Ovary (tissue), 10 donors: ENCODE results near the gene DNLZ. TPM values are rescaled to one million over a fixed set of nuclear protein-coding genes. Genes with fewer than 3 reads are reported as not detected.
A peak's percentile ranks its signal among the peaks of the same experiment; 100 is the strongest.

Experiments used
- DNase-seq, 5 donors: peaks; one replicate each; pipeline ENCODE4 v3.0.0-alpha.2; 2019 to 2020
- H3K27ac ChIP-seq, 2 donors: fragments of 200-600 bp; one replicate each; pipeline versions ENCODE4 v1.5.1 to v1.8.0; 2019 to 2022
- H3K27me3 ChIP-seq: fragments of 200-600 bp; one replicate; pipeline ENCODE4 v1.8.0; 2022
- H3K36me3 ChIP-seq: fragments of 200-600 bp; sonication (generic); one replicate; pipeline ENCODE4 v1.5.1; 2019
- H3K4me1 ChIP-seq: one replicate; pipeline ENCODE4 v1.8.1; 2013; ENCODE audit warnings: mild to moderate bottlenecking, moderate library complexity; ENCODE audit not compliant: insufficient read depth
- H3K4me3 ChIP-seq: fragments of 200-600 bp; sonication (generic); one replicate; pipeline ENCODE4 v1.5.1; 2017
- H3K9me3 ChIP-seq, 2 donors: fragments of 200-600 bp in 1 of 2; sonication (generic) in 1 of 2; one replicate each; pipeline versions ENCODE4 v1.5.1 to v1.8.1; 2013 to 2019; ENCODE audit warnings: mild to moderate bottlenecking in 1 of 2, moderate library complexity in 1 of 2
- EP300 ChIP-seq: sonication (generic); formaldehyde crosslinking; IDR thresholded peaks from one replicate; pipeline ENCODE4 v1.6.1; 2017; ENCODE audit warnings: antibody characterized with exemption
- POLR2A ChIP-seq: fragments of 450-650 bp; IDR thresholded peaks from one replicate; pipeline ENCODE4 v1.6.1; 2017; ENCODE audit warnings: antibody characterized with exemption, mild to moderate bottlenecking, moderate library complexity
- WGBS, 3 donors: extraction: QIAGEN DNeasy Blood & Tissue Kit in 1 of 3; methylation state at CpG; one replicate each; pipeline versions ENCODE4 v1.1.5 to v1.1.7; 2013 to 2017; 5-methylcytosine and 5-hydroxymethylcytosine counted together
- intact Hi-C, 4 donors: fragments of 100-400 bp; cut with DNase I; formaldehyde crosslinking; loops; one replicate each; pipeline versions ENCODE4 v1.11.0 to v1.15.1; 2022 to 2023
- long read RNA-seq, 3 donors: library from polyadenylated mRNA in 2 of 3; unstranded in 2 of 3; transcript quantifications; one replicate each; pipeline ENCODE4 v2.0.0 and lab custom pipeline, GENCODE V29; 2021 to 2026
- polyA plus RNA-seq, 2 donors: library from polyadenylated mRNA; stranded (reverse); fragments of 200-250 nt in 1 of 2; fragments of 350-450 nt in 1 of 2; fragmentation: Illumina TruSeq in 1 of 2; extraction: RNeasy Lipid Tissue Mini Kit (QIAGEN cat#74804) in 1 of 2; gene quantifications; one replicate each; pipeline ENCODE4 v1.2.3, GENCODE V29; 2013 to 2014
- total RNA-seq, 7 donors: library from RNA; depleted of rRNA in 2 of 7; stranded (reverse); fragments of >200 nt in 2 of 7; fragmentation: NEBNext Ultra II Directional in 3 of 7; extraction: Animal tissue kit (Norgen Biotek cat#: 25700) in 3 of 7; gene quantifications; one replicate each; pipeline versions ENCODE4 v1.1.0 to v1.2.4, GENCODE V29; 2016 to 2023
- TF ChIP-seq, protein P1 (sequence below), 3 donors: fragments of 450-650 bp in 2 of 3; fragments of 200-600 bp in 1 of 3; IDR thresholded peaks; one replicate each; pipeline versions ENCODE4 v1.5.1 to v1.8.0; 2016 to 2022; ENCODE audit warnings: antibody characterized with exemption in 3 of 3, mild to moderate bottlenecking in 1 of 3
- donor health status: DM: no; HTN: no; CAD: no; lungs with moderate emphysema.
- donor health status: DM: no; HTN: no; CAD: no.
- donor health status: Bipolar disorder and iron deficiency.
- donor health status: DM: yes; HTN: yes; CAD: no.
- donor health status: DM: no; HTN: no; CAD: no.
- donor health status: DM: yes; HTN: yes; CAD: no.

Gene DNLZ
- total RNA-seq = 10 to 100 TPM; 14.4 to 33.3 (median 24.2) TPM
- 10 to 100 TPM in 1 of 2 donors, 1 to 10 TPM in 1; 1.8 to 10.3 TPM for polyA plus RNA-seq
- long read RNA-seq, donor 1 = 0 reads
- long read RNA-seq, donor 2, transcript DNLZ-201 (3 exons, 724 nt) = major isoform, 19 of 48 reads
- long read RNA-seq, donor 2, partial matches to known transcripts = 29 of 48 reads
- long read RNA-seq, donor 2, other reads (novel, unspliced or antisense) = 0 of 48 reads
- long read RNA-seq, donor 3, transcript DNLZ-201 (3 exons, 724 nt) = major isoform, 16 of 16 reads
- long read RNA-seq, donor 3, partial matches to known transcripts = 0 of 16 reads
- long read RNA-seq, donor 3, other reads (novel, unspliced or antisense) = 0 of 16 reads

GRCh38 chr9:136363106-136363948 is at the start of gene DNLZ:
Gene DNLZ (minus strand): TSS chr9:136363744. CDS start chr9:136363714, 30 bp downstream.
- H3K36me3 ChIP-seq = no peaks in the 10 kb centered on the region
- peak within 1 kb of the TSS; percentile 79 to 89 for H3K27ac ChIP-seq
- no peaks in the 10 kb centered on the region for H3K27me3 ChIP-seq
- TF ChIP-seq, protein P1, sequence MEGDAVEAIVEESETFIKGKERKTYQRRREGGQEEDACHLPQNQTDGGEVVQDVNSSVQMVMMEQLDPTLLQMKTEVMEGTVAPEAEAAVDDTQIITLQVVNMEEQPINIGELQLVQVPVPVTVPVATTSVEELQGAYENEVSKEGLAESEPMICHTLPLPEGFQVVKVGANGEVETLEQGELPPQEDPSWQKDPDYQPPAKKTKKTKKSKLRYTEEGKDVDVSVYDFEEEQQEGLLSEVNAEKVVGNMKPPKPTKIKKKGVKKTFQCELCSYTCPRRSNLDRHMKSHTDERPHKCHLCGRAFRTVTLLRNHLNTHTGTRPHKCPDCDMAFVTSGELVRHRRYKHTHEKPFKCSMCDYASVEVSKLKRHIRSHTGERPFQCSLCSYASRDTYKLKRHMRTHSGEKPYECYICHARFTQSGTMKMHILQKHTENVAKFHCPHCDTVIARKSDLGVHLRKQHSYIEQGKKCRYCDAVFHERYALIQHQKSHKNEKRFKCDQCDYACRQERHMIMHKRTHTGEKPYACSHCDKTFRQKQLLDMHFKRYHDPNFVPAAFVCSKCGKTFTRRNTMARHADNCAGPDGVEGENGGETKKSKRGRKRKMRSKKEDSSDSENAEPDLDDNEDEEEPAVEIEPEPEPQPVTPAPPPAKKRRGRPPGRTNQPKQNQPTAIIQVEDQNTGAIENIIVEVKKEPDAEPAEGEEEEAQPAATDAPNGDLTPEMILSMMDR (IDR thresholded peaks at IDR 0.05) = peak; percentile 98 to 99 (median 99)
- TF ChIP-seq POLR2A (peak; percentile 75), EP300 (no peak)
- intact Hi-C loops = loop anchor here in 1 of 4 donors (5.0 kb wide), 1 partner anchor 36 kb away; the partner anchor contains the start of gene GPSM1
- no peaks in the 10 kb centered on the region for H3K9me3 ChIP-seq
- peak within 1 kb of the TSS; percentile 93 for H3K4me3 ChIP-seq
- H3K4me1 ChIP-seq = peaks cover 7% of the 10 kb centered on the region
- 1 to 3% (median 2%) methylated on average over 34 to 97 of the region's 97 CpGs for WGBS, 3 donors
- DNase-seq = peak; percentile 96 to 98 (median 97)

GRCh38 chr9:136412962-136413361 is 49.4 kb upstream of the DNLZ start:
- TF ChIP-seq, protein P1 (IDR thresholded peaks at IDR 0.05) = no peak
- no peak for TF ChIP-seq POLR2A
- no peak for TF ChIP-seq EP300
- H3K4me1 ChIP-seq = peaks cover 2% of the 10 kb centered on the region
- intact Hi-C loops = no loop called here
- H3K27ac ChIP-seq = no peak overlapping the region
- 44 to 49% (median 46%) methylated on average over 9 of the region's 9 CpGs for WGBS, 3 donors
- no peaks in the 10 kb centered on the region for H3K27me3 ChIP-seq
- no peak overlapping the region for H3K4me3 ChIP-seq
- H3K36me3 ChIP-seq = no peaks in the 10 kb centered on the region
- no peaks in the 10 kb centered on the region for H3K9me3 ChIP-seq
- DNase-seq = no peak

DNA sequence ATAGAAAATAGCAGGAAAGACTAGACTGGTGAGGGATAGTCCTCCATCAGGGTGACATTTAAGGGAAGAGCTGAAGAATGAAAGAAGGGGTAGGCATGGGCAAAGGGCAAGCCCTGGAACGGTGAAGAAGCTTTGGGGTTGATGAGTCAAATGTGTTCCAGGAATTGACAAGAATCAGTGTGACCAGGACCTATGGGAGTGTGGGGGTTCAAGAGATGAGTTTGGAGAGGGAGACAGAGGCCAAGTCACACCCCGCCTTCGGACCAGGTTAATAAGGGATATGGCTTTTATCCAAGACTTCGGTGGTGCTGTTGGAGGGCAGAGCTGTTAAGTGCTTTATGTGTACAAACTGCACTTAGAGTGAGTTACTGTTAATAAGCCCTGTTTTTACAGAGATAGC is 47.8 kb upstream of the DNLZ start:
- Histone ChIP-seq H3K4me3 (peak overlapping the region; percentile 92), H3K27ac (no peak overlapping the region), H3K27me3 (no peaks in the 10 kb centered on the region), H3K36me3 (no peaks in the 10 kb centered on the region), H3K9me3 (no peaks in the 10 kb centered on the region), H3K4me1 (peaks cover 2% of the 10 kb centered on the region)
- no peak for DNase-seq
- 16 to 26% (median 21%) methylated on average over 4 of the region's 4 CpGs for WGBS, 3 donors
- TF ChIP-seq POLR2A (no peak), EP300 (no peak)
- TF ChIP-seq, protein P1 (IDR thresholded peaks at IDR 0.05) = no peak
- intact Hi-C loops = no loop called here

DNA sequence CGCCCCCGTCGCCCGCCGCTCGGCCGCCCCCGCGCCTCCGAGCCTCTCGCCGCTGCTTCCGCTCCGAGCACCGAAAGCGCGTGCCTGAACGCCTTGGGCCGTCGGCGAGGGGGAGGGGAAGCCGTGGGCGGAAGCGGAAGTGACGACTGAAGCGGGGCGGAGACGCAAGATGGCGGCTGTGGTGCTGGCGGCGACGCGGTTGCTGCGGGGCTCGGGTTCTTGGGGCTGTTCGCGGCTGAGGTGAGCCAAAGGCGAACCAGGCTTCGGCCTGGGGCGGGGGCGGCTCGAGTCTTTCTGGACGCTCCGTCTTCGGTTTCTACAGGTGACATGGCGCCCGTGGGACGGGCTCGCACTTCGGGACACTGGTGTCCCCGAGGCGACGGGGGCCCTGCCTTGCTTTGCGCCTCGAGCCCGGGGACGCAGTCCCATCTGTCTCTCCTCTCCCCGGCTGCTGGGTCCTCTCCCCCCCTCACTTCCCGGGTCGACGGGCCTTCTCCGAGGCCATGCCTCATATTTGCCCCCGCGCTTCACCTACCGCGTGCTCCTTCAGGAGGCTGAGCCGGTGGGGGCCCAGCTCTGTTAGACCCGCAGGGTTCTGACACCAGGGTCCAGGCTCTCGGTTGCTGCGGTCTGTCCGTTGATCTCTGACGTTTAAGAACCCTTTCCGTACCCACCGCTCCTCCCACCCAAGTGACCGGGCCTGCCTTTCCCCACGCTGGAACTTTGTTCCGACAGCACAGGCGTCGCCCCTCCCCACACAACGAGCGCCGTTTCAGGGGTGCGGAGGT is 47.1 kb upstream of the DNLZ start, which contains the start of the genes ENTR1 and PMPCA:
Gene ENTR1, minus strand, starts transcription at position 115 of the 788 bp plus-strand sequence. CDS start 217 bp downstream, outside the sequence.
Gene PMPCA, plus strand, starts transcription at position 159 of the 788 bp plus-strand sequence. Its CDS starts 11 bp downstream, at position 170.
- no peaks in the 10 kb centered on the region for H3K9me3 ChIP-seq
- peak within 1 kb of the TSS; percentile 92 for H3K4me3 ChIP-seq
- no peaks in the 10 kb centered on the region for H3K27me3 ChIP-seq
- intact Hi-C loops = no loop called here
- H3K27ac ChIP-seq = peak within 1 kb of the TSS; percentile 71 to 74
- TF ChIP-seq POLR2A (peak; percentile 93), EP300 (no peak)
- TF ChIP-seq, protein P1 (IDR thresholded peaks at IDR 0.05) = no peak
- peak; percentile 90 to 95 (median 94) for DNase-seq
- H3K36me3 ChIP-seq = no peaks in the 10 kb centered on the region
- peaks cover 2% of the 10 kb centered on the region for H3K4me1 ChIP-seq
- 0% methylated on average over 49 to 83 of the region's 83 CpGs for WGBS, 3 donors
